K562 (cell line): ENCODE measurements around the gene SLC35B1. TPM values are rescaled to one million over a fixed set of nuclear protein-coding genes. Genes with fewer than 3 reads are reported as not detected.
A peak's percentile ranks its signal among the peaks of the same experiment; 100 is the strongest.

Experiments used
- GATAD2A ChIP-seq: fragments of 450-650 bp; IDR thresholded peaks from 2 replicates; pipeline ENCODE4 v1.6.1; 2017
- HMG20B ChIP-seq: fragments of 250-450 bp; sonication (Bioruptor Pico); IDR thresholded peaks from 2 replicates; pipeline ENCODE4 v1.5.0; 2021; ENCODE audit warnings: mild to moderate bottlenecking
- HMGXB4 ChIP-seq: sonication (generic); formaldehyde crosslinking; IDR thresholded peaks from 2 replicates; pipeline ENCODE4 v1.8.1; 2023; ENCODE audit warnings: mild to moderate bottlenecking, missing genetic modification reagents
- LCOR ChIP-seq: sonication (generic); formaldehyde crosslinking; IDR thresholded peaks from 2 replicates; pipeline ENCODE4 v1.8.0; 2022; ENCODE audit warnings: mild to moderate bottlenecking, missing genetic modification reagents
- RBM39 ChIP-seq: fragments of 200-400 bp; formaldehyde crosslinking; optimal IDR thresholded peaks from 2 replicates; pipeline ENCODE3; 2018; ENCODE audit warnings: low read depth, low read length
- RFX5 ChIP-seq: IDR thresholded peaks from 2 replicates; pipeline ENCODE4 v1.6.1; 2011; ENCODE audit warnings: low read depth, mild to moderate bottlenecking, improper control_type of control experiment, low read length
- RREB1 ChIP-seq: fragments of 250-450 bp; sonication (Bioruptor Pico); IDR thresholded peaks from 2 replicates; pipeline ENCODE4 v1.4.0; 2020
- SMARCC2 ChIP-seq: fragments of 450-650 bp; IDR thresholded peaks from 2 replicates; pipeline ENCODE4 v1.6.1; 2017; ENCODE audit warnings: antibody characterized with exemption, moderate library complexity, mild to moderate bottlenecking, low read depth
- TEAD4 ChIP-seq, 2 experiments: sonication (generic) in 1 of 2; formaldehyde crosslinking in 1 of 2; IDR thresholded peaks; 2 replicates each; pipeline versions ENCODE4 v1.6.1 to v1.8.0; 2012 to 2022; ENCODE audit warnings: borderline replicate concordance in 1 of 2, inconsistent platforms in 1 of 2, low read length in 1 of 2, mild to moderate bottlenecking in 1 of 2, missing genetic modification reagents in 1 of 2
- ZKSCAN3 ChIP-seq: fragments of 250-450 bp; sonication (Bioruptor Pico); IDR thresholded peaks from 2 replicates; pipeline ENCODE4 v1.4.0; 2020
- ZNF551 ChIP-seq: fragments of 250-450 bp; sonication (Bioruptor Pico); IDR thresholded peaks from 2 replicates; pipeline ENCODE4 v1.5.0; 2021; ENCODE audit warnings: mild to moderate bottlenecking, moderate library complexity
- polyA plus RNA-seq, 8 experiments: library from polyadenylated mRNA; depleted of rRNA in 4 of 8; stranded (reverse) in 5 of 8; unstranded in 3 of 8; fragments of >200 nt; fragmentation: Nextera tagmentation in 2 of 8; fragmentation: Illumina TruSeq in 1 of 8; extraction: Ambion mirVana in 2 of 8; extraction: Trizol in 1 of 8; gene quantifications; 2 replicates each; pipeline versions ENCODE4 v1.2.1 to v1.2.3, GENCODE V29; 2011 to 2014; ENCODE audit warnings: inconsistent platforms in 1 of 8, missing spikeins in 1 of 8
- total RNA-seq, 7 experiments: library from RNA; depleted of rRNA in 6 of 7; stranded (reverse); fragments of >200 nt in 6 of 7; fragmentation: Illumina TruSeq in 2 of 7; extraction: Trizol in 2 of 7; gene quantifications; 2 replicates each; pipeline versions ENCODE4 v1.2.1 to v1.2.3, GENCODE V29; 2011 to 2021; ENCODE audit warnings: low replicate concordance in 1 of 7
- TF ChIP-seq, protein P1 (sequence below): IDR thresholded peaks from 3 replicates; pipeline ENCODE4 v1.6.1; 2011; ENCODE audit warnings: borderline replicate concordance, mild to moderate bottlenecking; ENCODE audit not compliant: insufficient read length, insufficient read depth
- TF ChIP-seq, protein P2 (sequence below), 2 experiments: IDR thresholded peaks; 2 replicates each; pipeline ENCODE4 v1.6.1; 2012; ENCODE audit warnings: improper control_type of control experiment in 2 of 2, low read depth in 2 of 2, low read length in 2 of 2, borderline replicate concordance in 1 of 2
- TF ChIP-seq, protein P3 (sequence below): fragments of 250-450 bp; sonication (Bioruptor Pico); IDR thresholded peaks from 2 replicates; pipeline ENCODE4 v1.8.0; 2021; ENCODE audit warnings: borderline replicate concordance, mild to moderate bottlenecking, moderate library complexity; ENCODE audit not compliant: poor library complexity, severe bottlenecking

SLC35B1 gene
- total and polyA plus RNA-seq, 9 of the 15 experiments (the other 6 are each of a cell fraction or from before 2014, with no cell fraction given) = 51.4 to 87.9 (median 66.3) TPM

DNA sequence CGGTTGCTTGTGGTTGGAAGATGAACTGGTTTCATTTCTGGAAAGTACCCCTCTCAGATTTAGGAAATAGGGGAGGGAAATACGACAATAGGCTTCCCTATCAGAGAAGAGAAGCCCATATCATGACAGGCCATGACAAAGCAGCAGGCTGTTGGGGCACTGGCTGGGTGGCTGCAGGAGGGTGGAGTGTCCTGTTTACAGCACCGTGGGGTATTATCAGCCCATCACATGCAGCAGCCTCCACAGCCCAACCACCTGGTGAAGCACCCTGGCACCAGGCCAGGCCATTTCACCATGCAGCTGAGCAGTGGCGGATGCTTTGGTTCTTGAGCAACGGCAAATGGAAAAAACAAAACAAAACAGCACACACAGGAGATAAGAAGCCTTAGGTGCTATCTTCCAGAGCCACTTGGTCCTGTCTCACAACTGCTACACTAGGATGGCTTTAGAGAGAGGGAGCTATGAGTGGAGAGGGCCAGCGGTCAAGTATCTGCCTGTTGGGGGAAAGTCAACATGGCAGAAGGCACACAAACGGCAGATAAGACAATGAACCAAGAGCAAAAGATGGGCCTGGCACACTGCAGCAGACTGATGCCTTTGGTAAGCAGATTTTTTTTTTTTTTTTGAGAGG, 32.0 kb upstream of the SLC35B1 start (continued):
- TF ChIP-seq TEAD4 (IDR thresholded peaks at IDR 0.05; ENCODE audit: low read length) = peak; percentile 100
- TF ChIP-seq TEAD4 (CRISPR knock-in tag; IDR thresholded peaks at IDR 0.05; ENCODE audit: borderline replicate concordance) = no peak
- TF ChIP-seq RBM39 = no peak
- TF ChIP-seq RFX5 = no peak; the same call in 1 of the 2 replicates
- 0 out of 2 replicates have a peak, but pooled peaks have one; percentile 60 for TF ChIP-seq HMGXB4 (CRISPR knock-in tag)
- no peak for TF ChIP-seq ZKSCAN3 (CRISPR knock-in tag)
- peak; percentile 98 for TF ChIP-seq LCOR (CRISPR knock-in tag)
- no peak for TF ChIP-seq ZNF551 (CRISPR knock-in tag)
- TF ChIP-seq HMG20B (CRISPR knock-in tag) = no peak
- TF ChIP-seq RREB1 (CRISPR knock-in tag) = peak; percentile 97
- peak; percentile 72 for TF ChIP-seq GATAD2A
- peak; percentile 99 for TF ChIP-seq SMARCC2
- TF ChIP-seq, protein P1, sequence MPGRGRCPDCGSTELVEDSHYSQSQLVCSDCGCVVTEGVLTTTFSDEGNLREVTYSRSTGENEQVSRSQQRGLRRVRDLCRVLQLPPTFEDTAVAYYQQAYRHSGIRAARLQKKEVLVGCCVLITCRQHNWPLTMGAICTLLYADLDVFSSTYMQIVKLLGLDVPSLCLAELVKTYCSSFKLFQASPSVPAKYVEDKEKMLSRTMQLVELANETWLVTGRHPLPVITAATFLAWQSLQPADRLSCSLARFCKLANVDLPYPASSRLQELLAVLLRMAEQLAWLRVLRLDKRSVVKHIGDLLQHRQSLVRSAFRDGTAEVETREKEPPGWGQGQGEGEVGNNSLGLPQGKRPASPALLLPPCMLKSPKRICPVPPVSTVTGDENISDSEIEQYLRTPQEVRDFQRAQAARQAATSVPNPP = no peak
- TF ChIP-seq, protein P2, sequence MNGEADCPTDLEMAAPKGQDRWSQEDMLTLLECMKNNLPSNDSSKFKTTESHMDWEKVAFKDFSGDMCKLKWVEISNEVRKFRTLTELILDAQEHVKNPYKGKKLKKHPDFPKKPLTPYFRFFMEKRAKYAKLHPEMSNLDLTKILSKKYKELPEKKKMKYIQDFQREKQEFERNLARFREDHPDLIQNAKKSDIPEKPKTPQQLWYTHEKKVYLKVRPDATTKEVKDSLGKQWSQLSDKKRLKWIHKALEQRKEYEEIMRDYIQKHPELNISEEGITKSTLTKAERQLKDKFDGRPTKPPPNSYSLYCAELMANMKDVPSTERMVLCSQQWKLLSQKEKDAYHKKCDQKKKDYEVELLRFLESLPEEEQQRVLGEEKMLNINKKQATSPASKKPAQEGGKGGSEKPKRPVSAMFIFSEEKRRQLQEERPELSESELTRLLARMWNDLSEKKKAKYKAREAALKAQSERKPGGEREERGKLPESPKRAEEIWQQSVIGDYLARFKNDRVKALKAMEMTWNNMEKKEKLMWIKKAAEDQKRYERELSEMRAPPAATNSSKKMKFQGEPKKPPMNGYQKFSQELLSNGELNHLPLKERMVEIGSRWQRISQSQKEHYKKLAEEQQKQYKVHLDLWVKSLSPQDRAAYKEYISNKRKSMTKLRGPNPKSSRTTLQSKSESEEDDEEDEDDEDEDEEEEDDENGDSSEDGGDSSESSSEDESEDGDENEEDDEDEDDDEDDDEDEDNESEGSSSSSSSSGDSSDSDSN (IDR thresholded peaks at IDR 0.05; ENCODE audit: borderline replicate concordance in 1 of 2, low read depth in 2 of 2, low read length in 2 of 2) = 0 out of 4 replicates have a peak, but pooled peaks of 1 of the 2 experiments have one; percentile 65
- TF ChIP-seq, protein P3, sequence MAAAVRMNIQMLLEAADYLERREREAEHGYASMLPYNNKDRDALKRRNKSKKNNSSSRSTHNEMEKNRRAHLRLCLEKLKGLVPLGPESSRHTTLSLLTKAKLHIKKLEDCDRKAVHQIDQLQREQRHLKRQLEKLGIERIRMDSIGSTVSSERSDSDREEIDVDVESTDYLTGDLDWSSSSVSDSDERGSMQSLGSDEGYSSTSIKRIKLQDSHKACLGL (CRISPR knock-in tag) = no peak
